ENCODE results near the gene PGM5. TPM values are rescaled to one million over a fixed set of nuclear protein-coding genes. Genes with fewer than 3 reads are reported as not detected.

PGM5 gene
- total RNA-seq, 1 donor from 2014 or later = 94.5 TPM

DNA sequence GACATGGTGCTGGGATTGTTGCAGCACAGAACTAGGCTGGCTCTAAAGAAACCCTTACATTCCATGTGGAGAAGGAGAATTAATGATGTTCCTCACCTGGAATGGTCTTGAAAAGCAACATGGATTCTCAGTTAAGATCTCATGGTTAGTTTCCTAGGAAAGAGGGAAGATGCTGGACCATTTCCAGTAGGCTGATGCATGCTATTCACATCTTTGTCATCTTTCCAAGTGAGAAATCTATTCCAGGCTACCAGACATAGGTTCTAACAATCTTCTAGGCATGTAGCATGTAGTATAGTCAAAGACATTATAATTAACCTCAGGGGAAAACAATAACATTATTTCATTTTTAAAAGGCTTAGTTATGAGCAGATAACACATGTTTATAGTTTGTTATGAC is 139.9 kb downstream of the PGM5 start:
- DNase-seq = no peak

DNA sequence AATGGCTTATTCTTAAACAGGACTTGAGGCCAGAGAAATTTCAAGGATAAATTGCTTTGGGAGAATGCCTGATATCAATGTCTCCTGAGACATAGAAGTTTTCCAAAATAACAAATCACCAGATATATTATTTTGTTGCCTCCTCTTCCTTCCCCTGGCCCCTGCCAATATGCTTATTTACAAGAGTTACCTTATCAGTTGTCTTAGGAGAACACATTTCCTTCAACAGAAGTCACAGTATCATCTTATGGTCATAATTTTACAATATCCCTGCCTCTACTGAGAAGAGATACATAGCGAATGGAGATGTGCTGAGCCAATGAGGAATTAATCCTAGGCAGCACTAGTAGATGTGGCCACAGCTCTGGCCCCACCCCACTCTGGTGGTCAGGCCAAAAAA is 141.2 kb downstream of the PGM5 start:
- no peak for DNase-seq

DNA sequence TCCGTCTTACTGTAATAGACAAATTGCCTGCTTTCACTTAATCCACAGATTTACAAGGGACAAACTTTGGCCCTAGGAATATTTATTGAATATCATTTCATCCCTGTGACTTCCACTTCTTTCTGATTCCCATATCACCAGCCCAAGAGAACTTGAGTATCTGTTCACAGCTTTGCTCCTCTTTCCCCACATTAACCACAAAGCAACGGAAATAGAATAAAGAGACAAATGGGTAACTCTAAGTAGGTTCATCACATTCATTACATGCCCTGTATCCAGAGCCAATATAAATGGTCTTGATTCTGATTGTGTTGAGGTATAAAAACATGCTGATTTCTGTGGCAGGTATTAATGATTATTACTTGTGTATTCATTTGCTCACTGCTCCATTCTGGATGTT is 142.4 kb downstream of the PGM5 start:
- no peak for DNase-seq

DNA sequence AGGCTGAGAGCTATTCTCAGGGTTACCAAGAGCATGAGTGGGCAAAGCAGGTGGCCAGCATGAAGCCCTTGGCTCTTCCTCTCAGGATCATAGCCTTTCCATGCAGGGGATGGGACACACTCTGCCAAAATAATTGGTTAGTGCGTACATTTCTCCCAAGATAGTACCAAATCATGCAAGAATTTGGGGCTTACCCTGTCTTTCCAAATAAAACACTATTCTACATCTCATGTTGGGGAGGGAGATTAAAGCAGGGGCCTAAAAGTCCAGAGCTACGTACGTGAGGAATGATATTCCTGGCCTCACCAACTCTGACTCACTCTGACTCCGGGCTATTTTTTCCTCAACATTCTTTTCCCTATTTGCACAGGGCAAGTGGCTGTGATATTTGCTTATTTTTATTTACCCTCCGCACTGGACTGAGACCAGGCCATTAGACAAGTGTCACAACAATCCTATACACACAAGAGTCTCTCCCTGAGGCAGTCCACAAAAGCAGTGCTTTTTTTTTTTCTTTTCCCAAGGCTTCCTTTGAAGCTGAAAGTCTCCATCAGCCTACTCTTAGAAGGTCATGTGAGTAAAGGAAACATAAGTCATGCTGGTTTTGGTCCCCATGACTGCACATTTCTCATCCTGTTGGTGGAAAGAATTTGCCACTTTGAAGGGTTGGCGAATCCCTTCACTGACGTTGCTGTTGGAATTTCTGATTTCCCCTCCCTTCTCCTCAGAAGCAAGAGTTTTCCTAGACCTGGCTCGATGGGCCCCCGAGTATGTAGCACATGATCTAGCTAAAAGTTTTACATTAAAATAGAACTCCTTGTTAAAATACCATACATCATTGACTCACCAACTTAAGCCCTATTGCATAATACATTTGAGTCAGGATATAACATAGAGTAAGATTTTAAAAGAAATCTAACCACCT is 144.3 kb downstream of the PGM5 start:
- peak; percentile 35 for DNase-seq

DNA sequence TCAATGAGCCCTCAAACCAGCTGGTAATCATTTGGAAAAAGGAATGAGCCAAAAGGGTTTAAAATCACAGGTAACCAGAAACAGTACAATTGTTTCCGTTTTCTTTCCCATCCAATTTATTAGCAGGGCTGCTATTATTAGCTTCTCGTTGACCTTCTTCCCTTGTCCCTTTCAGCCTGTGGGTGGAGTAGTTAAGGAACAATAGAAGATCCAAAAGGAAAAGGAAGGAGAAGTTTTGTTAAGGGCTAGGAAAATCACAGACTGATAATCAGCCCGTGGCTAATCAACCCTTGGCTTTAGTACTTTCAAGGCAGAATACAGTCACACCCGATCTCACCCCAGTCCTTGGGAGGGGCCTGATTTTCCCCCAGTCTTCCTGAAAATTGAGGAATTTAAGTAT is 145.9 kb downstream of the PGM5 start:
- DNase-seq = no peak

DNA sequence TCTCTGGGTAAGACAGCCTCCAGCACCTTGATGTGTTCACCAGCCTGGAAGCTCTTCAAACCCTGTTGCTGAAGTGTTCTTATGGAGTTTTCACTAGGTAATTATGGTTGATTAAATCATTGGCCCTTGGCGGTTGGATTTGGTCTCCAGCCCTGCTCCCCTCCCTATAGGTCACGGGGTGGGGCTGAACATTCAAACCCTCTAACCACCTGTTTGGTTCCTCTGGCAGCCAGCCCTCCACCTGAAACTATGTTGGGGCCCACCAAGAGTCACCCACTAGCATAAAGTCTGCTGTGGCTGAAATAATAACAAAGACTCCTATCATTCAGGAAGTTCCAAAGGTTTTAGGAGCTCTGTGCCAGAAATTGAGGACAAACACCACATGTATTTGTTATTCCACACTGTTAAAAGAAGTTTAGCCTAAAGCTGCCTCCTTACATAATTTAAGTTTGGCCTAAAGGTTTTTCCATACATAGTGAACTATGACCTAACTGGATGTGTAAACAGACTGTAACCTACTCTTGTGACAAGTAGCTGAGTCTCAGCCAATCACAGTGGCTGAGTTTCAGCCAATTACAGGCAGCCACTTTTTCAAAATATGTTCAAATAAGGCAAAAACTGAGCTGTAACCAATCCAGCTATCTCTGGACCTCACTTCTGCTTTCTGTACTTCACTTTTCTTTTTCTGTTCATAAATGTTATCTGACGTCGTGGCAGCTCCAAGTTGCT is 149.4 kb downstream of the PGM5 start:
- peak; percentile 42 for DNase-seq

DNA sequence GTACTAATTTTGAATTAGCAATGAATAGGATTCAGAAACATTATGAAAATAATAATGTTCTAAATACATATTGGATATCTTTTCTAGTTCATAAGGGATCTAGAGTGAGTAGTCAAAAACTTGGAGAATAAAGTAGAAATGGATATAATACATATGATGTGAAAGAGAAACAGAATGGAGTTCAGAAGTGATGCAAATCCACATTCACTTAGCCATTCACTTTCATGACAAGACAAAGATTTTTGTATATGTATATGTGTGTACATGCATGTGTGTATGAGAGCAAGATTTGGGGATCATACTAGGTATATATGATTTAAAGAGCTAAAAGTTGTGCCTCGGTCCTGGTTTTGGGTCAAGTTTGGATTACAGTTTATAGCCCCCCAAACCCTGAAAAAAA is 150.1 kb downstream of the PGM5 start:
- no peak for DNase-seq

DNA sequence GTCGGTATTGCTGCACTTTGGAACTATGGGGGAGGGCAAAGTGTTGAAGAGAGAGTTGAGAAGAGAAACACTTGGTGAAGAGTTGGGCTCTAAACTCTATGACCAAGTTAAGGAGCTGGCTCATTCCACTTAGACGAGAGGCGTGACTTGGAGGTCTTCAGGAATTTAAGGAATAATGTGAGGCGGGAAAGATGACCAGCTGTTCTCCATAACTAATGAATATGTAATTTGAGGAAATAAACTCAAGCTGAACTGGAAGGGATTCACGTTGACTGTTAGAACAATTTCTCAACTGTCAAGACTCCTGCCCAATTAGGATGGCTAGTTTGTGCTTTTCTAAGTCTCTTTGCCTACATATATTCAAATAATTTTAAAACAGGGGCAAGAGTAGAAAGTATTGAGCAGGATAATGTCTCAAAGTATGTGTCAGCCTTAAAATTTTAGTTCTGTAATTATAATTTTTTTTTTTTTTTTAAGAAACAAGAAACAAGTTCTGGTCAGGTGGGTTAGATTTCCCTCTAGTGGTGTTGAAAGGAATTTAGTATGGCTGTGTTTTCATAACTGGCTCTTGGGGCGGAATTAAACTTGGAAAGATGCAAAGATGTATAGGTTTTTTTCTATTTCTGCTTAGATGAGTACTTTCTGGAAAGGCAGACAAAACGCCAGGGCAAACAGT is 150.9 kb downstream of the PGM5 start:
- DNase-seq = peak; percentile 71

DNA sequence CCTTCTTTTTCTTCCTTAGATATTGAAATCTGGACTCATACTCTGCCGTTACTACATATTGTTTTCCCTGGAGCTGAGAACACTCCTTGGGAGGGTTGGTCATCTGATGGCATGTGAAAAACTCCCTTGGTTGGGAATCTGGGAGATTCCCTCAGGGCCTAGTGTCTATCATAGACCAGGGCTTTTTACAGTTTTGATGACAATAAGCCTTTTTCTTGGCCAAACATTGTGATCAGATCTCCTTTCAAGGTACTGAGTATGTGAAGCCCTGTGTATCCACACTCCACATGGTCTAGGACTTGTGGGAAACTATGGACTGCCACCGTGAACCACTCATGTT is 151.4 kb downstream of the PGM5 start:
- DNase-seq = no peak

DNA sequence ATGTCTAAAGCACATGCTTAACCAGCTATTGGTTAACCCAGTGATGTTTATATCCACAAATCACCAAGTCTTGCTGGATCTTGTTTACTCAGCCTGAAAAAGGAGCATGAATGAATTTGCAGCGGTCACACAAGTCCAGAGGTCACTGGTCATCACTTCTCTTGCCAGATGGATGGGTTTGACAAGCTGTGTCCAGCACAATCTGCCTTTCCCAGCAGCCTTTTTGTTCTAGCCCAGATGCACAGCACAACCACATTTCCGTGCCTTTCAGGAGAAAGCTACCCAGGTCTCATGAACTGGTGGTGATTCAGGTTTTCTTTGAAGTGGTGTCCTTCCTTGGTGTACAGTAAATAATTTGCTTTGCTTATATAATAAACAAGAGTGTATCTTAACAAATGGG is 152.1 kb downstream of the PGM5 start:
- no peak for DNase-seq

DNA sequence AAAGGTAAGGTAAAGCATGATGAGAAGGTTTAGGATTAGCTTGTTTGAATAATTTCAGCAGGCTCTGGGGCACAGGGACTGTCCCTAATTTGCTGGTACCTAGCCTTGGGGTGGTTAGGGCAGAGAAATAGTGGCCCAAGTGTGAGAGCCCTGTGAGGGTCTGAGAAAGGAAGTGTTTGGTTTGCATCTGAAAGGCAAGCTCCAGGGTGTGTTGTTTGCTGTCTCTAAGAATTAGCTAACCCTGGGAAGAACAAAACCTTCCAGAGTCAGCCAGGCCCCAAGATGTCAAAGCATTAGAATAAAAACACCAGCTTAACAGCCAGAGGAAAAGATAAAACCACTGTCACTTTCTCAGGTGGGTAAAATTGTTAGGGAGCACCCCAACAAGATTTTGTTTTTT is 153.3 kb downstream of the PGM5 start:
- no peak for DNase-seq

DNA sequence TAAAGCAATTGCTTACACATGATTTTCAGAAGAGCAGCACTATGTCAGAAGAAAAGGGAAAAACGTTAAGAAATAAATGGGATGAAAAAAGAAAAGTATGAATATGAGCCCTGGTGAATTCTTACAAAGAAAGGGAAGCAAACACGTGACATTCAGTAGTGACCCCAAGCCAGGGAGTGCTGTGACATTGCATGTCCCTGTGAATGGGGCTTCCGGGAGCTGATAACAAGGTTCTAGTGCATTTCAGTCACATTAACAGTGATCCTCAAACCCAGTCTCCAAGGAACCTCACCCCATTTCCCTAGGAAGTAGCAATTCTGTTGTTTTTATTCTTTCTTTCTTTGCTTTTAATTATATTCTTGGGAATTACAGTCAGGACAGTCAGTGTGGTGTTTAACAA is 157.0 kb downstream of the PGM5 start:
- DNase-seq = no peak

DNA sequence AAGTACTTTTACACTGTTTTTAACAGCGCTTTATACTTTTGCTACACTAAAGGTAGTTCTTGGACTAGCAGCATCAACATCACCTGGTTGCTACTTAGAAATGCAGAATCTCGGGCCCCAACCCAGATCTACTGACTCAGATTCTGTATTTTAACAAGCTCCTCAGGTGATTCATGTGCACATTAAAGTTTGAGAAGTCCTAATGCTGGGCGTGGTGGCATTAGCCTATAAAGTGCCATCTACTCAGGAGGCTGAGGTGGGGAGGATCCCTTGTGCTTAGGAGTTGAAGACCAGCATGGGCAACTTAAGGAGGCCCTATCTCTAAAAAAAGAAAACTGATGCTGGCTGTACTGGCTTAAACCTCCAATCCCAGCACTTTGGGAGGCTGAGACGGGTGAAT is 157.6 kb downstream of the PGM5 start:
- no peak for DNase-seq

DNA sequence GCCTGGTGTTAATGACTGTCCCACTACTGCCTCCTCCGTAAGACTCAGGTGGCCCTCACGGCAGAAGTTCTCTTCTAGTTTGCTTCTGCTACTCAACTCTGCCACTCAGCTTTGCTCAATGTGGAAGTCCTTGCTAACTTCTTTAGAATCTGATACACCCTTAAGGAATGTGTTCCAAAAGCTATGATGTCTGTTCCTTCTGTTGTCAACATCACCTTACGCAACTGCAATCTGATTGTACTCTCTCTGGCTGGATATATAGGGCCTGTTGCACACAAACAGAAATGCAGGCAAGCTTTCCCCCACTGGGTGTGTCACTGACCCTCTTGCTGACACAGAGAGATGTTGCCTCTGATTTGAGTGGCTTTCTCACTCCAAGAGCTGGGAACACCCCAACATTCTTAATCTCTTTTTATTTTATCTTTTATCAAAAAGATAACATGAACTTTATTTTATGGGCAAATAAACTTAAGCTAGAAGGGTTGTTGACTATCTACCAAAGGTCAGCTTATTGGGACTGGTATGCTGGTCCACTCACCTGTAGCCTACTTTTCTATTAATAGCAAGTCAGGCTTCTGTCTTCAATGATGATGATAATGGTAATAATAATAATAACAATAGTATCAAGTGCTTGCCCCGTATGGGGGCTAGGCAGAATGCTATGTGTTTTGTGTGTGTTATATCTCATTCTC is 159.1 kb downstream of the PGM5 start:
- no peak for DNase-seq

DNA sequence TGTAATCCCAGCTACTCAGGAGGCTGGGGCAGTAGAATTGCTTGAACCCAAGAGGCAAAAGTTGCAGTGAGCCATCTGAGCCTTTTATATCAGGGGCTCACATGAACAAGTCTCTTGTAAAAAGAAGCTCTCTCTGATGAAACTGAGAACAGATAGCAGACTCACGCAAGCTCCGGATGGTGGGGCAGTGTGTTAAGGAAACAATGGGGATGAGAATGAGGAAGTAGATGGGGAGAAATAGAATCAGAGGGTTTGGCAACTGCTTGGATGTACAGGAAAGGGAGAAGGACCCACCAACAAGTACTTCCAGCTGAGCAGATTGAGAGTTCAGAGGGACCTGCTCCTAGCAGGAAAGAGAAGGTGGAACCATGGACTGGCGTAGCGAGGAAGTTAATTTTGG is 165.7 kb downstream of the PGM5 start:
- DNase-seq = no peak

DNA sequence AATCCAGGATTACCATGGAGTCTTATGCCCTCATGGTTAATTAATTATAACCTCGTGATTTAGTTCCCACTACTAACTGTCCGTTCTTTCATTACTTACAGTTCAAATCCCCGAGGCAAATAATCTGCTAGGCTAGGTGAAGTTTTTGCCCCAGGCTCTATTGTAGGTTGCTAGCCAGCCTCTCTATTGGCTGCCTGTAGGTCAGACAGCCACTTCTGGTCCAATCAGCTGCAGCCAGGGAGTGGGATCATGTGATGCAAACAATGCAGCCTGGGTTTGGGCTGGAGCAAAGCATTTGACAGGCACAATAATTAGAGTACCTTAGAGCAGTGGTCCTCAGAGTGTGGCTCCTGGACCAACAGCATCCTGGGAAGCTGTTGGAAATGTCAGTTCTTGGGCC is 166.5 kb downstream of the PGM5 start:
- no peak for DNase-seq

DNA sequence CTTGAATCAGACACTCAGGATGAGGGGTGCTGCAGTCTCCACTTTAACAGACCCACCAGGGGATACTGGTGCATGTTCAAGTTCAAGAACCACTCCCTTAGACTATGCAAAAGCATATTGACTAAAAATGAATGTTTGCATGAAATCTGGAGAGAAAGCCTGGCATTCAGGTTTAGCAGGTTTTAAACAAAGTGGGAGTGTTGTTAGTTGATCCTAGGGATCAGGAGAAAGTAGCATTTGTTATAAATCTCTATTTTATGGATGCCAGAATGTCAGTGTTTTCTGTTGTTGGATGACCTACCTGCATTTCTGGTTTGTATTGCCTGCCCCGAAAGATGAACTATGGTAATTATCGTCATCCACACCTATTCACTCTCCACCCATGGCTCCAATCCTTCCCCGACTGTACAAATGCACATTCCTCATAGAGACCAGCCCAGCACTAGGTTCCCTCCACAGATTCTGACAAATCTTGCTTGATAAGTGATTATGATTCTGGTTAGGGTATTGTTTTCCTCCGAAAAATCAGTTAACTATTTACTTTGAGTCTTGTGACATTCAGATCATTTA is 167.0 kb downstream of the PGM5 start:
- DNase-seq = peak; percentile 60

DNA sequence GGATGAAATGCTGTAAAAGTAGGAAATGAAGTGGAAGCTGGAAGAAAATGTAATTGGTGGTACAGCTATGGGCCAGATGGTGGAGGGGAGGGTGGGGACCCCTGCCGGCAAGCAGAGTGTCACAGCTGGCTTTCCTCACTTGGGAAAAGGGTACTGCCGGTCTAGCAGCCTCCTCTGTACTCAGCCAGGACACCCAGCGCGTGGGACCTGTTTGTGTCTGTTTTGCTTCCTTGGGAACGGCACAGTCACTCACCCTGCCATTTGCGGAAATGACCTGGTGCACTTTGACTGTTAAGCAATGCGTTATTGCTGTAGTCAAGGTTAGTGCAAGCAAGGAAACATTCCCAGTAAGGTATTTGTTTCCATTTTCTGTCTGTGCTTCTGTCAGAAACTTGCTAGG is 174.2 kb downstream of the PGM5 start:
- peak; percentile 66 for DNase-seq

DNA sequence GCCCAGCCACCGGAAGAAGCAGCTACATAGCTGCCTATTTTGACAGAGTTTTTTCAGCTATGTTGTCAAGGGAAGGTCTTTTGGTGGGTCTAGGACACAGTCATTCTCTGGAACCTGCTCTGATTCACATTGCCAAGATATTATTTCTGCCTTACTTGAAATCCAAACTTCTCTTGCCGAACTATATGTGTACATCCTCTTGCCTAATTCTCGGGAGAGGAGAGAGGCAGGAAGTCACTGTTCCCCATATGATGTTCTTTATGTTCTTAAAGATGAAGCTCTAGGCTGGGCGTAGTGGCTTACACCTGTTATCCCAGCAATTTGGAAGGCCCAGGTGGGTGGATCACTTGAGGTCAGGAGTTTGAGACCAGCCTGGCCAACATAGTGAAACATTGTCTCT is 175.7 kb downstream of the PGM5 start:
- no peak for DNase-seq

DNA sequence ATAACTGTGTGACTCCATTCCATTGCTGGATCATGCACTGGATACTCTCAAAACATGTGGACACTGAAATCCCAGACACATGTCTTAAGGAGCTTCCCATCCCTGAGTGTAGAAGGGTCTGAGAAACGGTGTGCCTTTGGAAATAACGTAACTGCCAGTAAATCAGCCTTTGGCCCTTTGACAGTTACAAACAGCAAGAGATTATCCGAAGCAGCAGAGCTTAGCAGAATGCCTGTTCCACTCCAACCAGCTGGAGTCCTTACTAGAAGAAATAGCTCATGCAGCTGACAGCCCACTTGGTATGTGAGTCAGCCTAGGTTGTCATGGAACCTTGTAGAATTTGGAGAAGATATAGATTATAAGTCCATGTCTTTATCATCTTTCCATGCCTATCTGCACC is 177.3 kb downstream of the PGM5 start:
- peak; percentile 70 for DNase-seq

DNA sequence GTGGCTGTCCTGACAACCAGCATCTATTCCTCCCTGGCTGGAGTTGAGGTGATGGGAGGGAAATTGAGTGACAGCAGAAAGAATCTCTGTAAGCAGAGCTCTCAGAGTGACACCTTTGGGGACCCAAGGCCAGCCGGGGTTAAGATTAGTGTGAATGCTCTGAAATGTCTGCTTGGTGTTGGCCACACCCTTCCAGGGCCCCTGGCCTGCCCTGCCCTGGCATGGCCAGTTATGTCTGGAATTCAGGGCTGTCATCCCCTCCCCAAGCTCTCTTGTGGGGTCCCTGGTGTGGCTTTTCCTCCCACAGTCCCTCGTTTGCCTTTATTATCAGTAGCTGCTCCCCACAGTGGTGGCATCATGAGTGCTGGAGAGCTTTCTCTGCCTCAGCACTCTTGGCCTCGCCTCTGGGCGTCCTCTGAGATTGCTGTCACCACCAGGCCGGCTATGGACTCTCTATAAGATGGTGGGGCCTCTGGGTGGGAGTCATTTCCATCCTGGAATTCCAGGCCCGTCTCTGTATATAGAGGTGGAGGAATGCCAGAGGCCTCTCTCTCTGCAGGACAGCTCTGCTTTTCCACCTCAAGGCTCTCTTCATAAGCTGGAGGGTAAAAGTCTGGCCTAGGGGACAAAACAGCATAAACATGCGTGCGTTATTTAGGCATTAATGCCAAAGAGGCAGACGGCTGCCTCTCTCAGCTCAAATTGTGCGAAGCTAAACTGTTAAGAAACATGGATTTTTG is 180.6 kb downstream of the PGM5 start:
- DNase-seq = no peak

DNA sequence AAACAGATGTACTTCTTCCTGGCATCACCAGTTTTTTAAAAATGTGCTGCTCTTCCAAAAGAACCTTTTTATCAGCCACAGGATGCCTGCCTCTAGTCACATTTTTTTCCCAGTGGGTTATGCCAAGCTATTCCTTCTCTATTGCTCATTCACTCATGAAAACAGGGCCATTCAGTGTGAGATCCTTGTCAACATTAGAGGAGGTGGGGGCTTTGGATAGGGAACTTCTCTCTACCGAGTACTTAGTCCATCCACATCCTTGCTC is 181.1 kb downstream of the PGM5 start:
- no peak for DNase-seq

Data from tongue (tissue), 2 donors.